ENCODE data around the gene PARP1. TPM values are rescaled to one million over a fixed set of nuclear protein-coding genes. Genes with fewer than 3 reads are reported as not detected.

The PARP1 gene
- total and polyA plus RNA-seq, 9 donors = 24.7 to 74.6 (median 63.1) TPM

GRCh38 chr1:226401355-226402303 lies 6.3 kb downstream of the PARP1 start:
- Histone ChIP-seq H3K4me3 (no peak overlapping the region), H3K9me3 (no peaks in the 10 kb centered on the region), H3K27me3 (no peaks in the 10 kb centered on the region), H3K36me3 (no peaks in the 10 kb centered on the region), H3K27ac (no peak overlapping the region), H3K4me1 (ENCODE audit: insufficient read depth) (peaks cover 19% of the 10 kb centered on the region)
- no peak for DNase-seq
- TF ChIP-seq POLR2A (IDR thresholded peaks at IDR 0.05) = no peak
- no peak for TF ChIP-seq CTCF (IDR thresholded peaks at IDR 0.05)
- TF ChIP-seq EP300 (IDR thresholded peaks at IDR 0.05) = no peak
- 70 to 79% (median 71%) methylated on average over 9 of the region's 9 CpGs for WGBS, 3 donors
- intact Hi-C loops (cut with DNase I) = no loop called here

GRCh38 chr1:226400519-226401354 lies 7.2 kb downstream of the PARP1 start:
- no peaks in the 10 kb centered on the region for H3K36me3 ChIP-seq
- intact Hi-C loops (cut with DNase I) = no loop called here
- DNase-seq = no peak
- H3K27me3 ChIP-seq = no peaks in the 10 kb centered on the region
- 94 to 98% (median 96%) methylated on average over 10 to 11 of the region's 11 CpGs for whole genome bisulfite sequencing, 3 donors
- peaks cover 13% of the 10 kb centered on the region for H3K4me1 ChIP-seq (ENCODE audit: insufficient read depth)
- no peak overlapping the region for H3K27ac ChIP-seq
- no peaks in the 10 kb centered on the region for H3K9me3 ChIP-seq
- no peak overlapping the region for H3K4me3 ChIP-seq
- no peak for TF ChIP-seq EP300 (IDR thresholded peaks at IDR 0.05)
- TF ChIP-seq POLR2A (IDR thresholded peaks at IDR 0.05) = no peak
- TF ChIP-seq CTCF (IDR thresholded peaks at IDR 0.05) = no peak

GRCh38 chr1:226397955-226398636 lies 9.8 kb downstream of the PARP1 start:
- DNase-seq = no peak
- no peaks in the 10 kb centered on the region for H3K36me3 ChIP-seq
- no peaks in the 10 kb centered on the region for H3K27me3 ChIP-seq
- no peak overlapping the region for H3K4me3 ChIP-seq
- TF ChIP-seq EP300 (IDR thresholded peaks at IDR 0.05) = no peak
- 90 to 93% (median 92%) methylated on average over 7 of the region's 7 CpGs for WGBS, 3 donors
- H3K27ac ChIP-seq = no peak overlapping the region
- H3K4me1 ChIP-seq (ENCODE audit: insufficient read depth) = peaks cover 6% of the 10 kb centered on the region
- intact Hi-C loops (cut with DNase I) = no loop called here
- no peaks in the 10 kb centered on the region for H3K9me3 ChIP-seq

- no peak for TF ChIP-seq POLR2A (IDR thresholded peaks at IDR 0.05)
- no peak for TF ChIP-seq CTCF (IDR thresholded peaks at IDR 0.05)
- no peak for TF ChIP-seq EP300 (IDR thresholded peaks at IDR 0.05)
- intact Hi-C loops (cut with DNase I) = no loop called here
- no peaks in the 10 kb centered on the region for H3K36me3 ChIP-seq
- peaks cover 3% of the 10 kb centered on the region for H3K4me1 ChIP-seq (ENCODE audit: insufficient read depth)
- H3K4me3 ChIP-seq = no peak overlapping the region
- H3K9me3 ChIP-seq = no peaks in the 10 kb centered on the region
- no peaks in the 10 kb centered on the region for H3K27me3 ChIP-seq
- 37 to 41% (median 39%) methylated on average over 8 of the region's 8 CpGs for WGBS, 3 donors
- peak in 1 of 5 donors; percentile 24 for DNase-seq
- no peak overlapping the region for H3K27ac ChIP-seq
Observed at GRCh38 chr1:226397011-226397926, 10.6 kb downstream of the PARP1 start.
